ENCODE results near the gene FMN1. TPM values are rescaled to one million over a fixed set of nuclear protein-coding genes. Genes with fewer than 3 reads are reported as not detected.

The FMN1 gene
- polyA plus RNA-seq, 1 donor from 2014 or later: 0.40 TPM

DNA sequence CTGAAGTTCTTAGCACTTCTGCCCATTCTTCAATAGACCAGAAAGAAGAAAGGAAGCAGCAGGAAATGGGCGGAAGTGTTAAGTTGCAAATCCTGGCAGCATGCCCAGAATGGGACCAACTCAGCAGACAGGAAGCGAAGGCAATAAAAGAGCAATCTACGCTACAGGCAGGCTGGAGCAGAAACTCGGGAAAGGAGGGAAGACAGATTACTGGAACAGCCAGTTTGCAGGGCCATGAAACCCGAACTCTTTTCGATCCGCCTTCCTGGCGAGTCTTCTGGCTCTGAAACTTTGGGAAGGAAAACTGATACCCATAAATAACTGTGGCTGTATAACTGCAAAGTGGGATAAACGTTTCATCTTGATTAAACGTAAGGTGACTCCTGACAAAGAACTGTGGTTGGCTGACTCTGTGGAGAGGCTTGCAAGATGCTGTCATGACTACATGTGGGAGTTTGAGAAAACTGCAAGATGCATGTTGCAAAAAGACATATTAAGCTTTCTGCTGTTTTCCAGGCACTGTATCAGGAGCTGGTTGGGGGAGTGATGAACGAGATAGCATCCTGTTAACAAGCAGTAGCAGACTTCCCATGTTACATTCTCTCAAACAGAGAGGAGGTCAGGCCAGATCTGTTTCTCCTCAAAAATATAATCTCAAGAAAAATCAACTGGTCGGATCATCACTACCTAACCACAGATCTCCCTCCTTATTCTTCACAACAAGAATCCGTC lies 67.8 kb downstream of the FMN1 start:
- H3K9ac ChIP-seq (ENCODE audit: low read length): no peak overlapping the region
- no peaks in the 10 kb centered on the region for H3K9me2 ChIP-seq (ENCODE audit: insufficient read depth, low read length)
- no peaks in the 10 kb centered on the region for H3K36me3 ChIP-seq (ENCODE audit: insufficient read depth, low read length)
- no peak overlapping the region for H3K4me3 ChIP-seq (ENCODE audit: low read length)
- H4K20me1 ChIP-seq (ENCODE audit: insufficient read depth): no peaks in the 10 kb centered on the region
- H3K27me3 ChIP-seq (ENCODE audit: insufficient read depth, low read depth, low read length): no peaks in the 10 kb centered on the region
- no peaks in the 10 kb centered on the region for H3K9me3 ChIP-seq (ENCODE audit: low read length)
- TF ChIP-seq SMC3 (conservative IDR thresholded peaks at IDR 0.05; ENCODE audit: poor library complexity) (no peak), EP300 (conservative IDR thresholded peaks at IDR 0.05; ENCODE audit: poor library complexity, severe bottlenecking) (no peak), MXI1 (conservative IDR thresholded peaks at IDR 0.05; ENCODE audit: poor library complexity, severe bottlenecking) (no peak), EZH2 (IDR thresholded peaks at IDR 0.05; ENCODE audit: borderline replicate concordance, insufficient read depth, low read length, poor library complexity, severe bottlenecking) (no peak), POLR2AphosphoS5 (IDR thresholded peaks at IDR 0.05) (no peak), RAD21 (conservative IDR thresholded peaks at IDR 0.05) (no peak), TAF1 (IDR thresholded peaks at IDR 0.05; ENCODE audit: low read depth) (no peak), CTCF (IDR thresholded peaks at IDR 0.05; ENCODE audit: poor library complexity, severe bottlenecking) (no peak)
- TF ChIP-seq, protein P1, sequence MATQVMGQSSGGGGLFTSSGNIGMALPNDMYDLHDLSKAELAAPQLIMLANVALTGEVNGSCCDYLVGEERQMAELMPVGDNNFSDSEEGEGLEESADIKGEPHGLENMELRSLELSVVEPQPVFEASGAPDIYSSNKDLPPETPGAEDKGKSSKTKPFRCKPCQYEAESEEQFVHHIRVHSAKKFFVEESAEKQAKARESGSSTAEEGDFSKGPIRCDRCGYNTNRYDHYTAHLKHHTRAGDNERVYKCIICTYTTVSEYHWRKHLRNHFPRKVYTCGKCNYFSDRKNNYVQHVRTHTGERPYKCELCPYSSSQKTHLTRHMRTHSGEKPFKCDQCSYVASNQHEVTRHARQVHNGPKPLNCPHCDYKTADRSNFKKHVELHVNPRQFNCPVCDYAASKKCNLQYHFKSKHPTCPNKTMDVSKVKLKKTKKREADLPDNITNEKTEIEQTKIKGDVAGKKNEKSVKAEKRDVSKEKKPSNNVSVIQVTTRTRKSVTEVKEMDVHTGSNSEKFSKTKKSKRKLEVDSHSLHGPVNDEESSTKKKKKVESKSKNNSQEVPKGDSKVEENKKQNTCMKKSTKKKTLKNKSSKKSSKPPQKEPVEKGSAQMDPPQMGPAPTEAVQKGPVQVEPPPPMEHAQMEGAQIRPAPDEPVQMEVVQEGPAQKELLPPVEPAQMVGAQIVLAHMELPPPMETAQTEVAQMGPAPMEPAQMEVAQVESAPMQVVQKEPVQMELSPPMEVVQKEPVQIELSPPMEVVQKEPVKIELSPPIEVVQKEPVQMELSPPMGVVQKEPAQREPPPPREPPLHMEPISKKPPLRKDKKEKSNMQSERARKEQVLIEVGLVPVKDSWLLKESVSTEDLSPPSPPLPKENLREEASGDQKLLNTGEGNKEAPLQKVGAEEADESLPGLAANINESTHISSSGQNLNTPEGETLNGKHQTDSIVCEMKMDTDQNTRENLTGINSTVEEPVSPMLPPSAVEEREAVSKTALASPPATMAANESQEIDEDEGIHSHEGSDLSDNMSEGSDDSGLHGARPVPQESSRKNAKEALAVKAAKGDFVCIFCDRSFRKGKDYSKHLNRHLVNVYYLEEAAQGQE (IDR thresholded peaks at IDR 0.05; ENCODE audit: borderline replicate concordance): no peak
- no peak overlapping the region for H2AFZ ChIP-seq (ENCODE audit: low read depth, low read length)
- no peaks in the 10 kb centered on the region for H3K79me2 ChIP-seq (replicated peaks; ENCODE audit: insufficient read depth, low read length)
- no peak overlapping the region for H3K4me2 ChIP-seq (ENCODE audit: low read length)
- H3F3A ChIP-seq (ENCODE audit: insufficient read depth, low read length, poor library complexity, severe bottlenecking): no peaks in the 10 kb centered on the region
- no peak overlapping the region for H3K27ac ChIP-seq (ENCODE audit: low read length)

GRCh38 chr15:33125894-33126537 lies 68.5 kb downstream of the FMN1 start:
- Histone ChIP-seq H4K20me1 (ENCODE audit: insufficient read depth) (no peaks in the 10 kb centered on the region), H3K79me2 (replicated peaks; ENCODE audit: insufficient read depth, low read length) (no peaks in the 10 kb centered on the region), H3K9me2 (ENCODE audit: insufficient read depth, low read length) (no peaks in the 10 kb centered on the region), H3K4me3 (ENCODE audit: low read length) (no peak overlapping the region), H3K27ac (ENCODE audit: low read length) (no peak overlapping the region), H3K4me2 (ENCODE audit: low read length) (no peak overlapping the region), H3K9ac (ENCODE audit: low read length) (no peak overlapping the region), H3F3A (ENCODE audit: insufficient read depth, low read length, poor library complexity, severe bottlenecking) (no peaks in the 10 kb centered on the region), H3K27me3 (ENCODE audit: insufficient read depth, low read depth, low read length) (no peaks in the 10 kb centered on the region), H3K9me3 (ENCODE audit: low read length) (no peaks in the 10 kb centered on the region), H2AFZ (ENCODE audit: low read depth, low read length) (no peak overlapping the region), H3K36me3 (ENCODE audit: insufficient read depth, low read length) (no peaks in the 10 kb centered on the region)
- TF ChIP-seq RAD21 (conservative IDR thresholded peaks at IDR 0.05): no peak
- TF ChIP-seq TAF1 (IDR thresholded peaks at IDR 0.05; ENCODE audit: low read depth): no peak
- TF ChIP-seq SMC3 (conservative IDR thresholded peaks at IDR 0.05; ENCODE audit: poor library complexity): no peak
- TF ChIP-seq EZH2 (IDR thresholded peaks at IDR 0.05; ENCODE audit: borderline replicate concordance, insufficient read depth, low read length, poor library complexity, severe bottlenecking): no peak
- TF ChIP-seq EP300 (conservative IDR thresholded peaks at IDR 0.05; ENCODE audit: poor library complexity, severe bottlenecking): no peak
- no peak for TF ChIP-seq POLR2AphosphoS5 (IDR thresholded peaks at IDR 0.05)
- TF ChIP-seq, protein P1 (IDR thresholded peaks at IDR 0.05; ENCODE audit: borderline replicate concordance): no peak
- no peak for TF ChIP-seq CTCF (IDR thresholded peaks at IDR 0.05; ENCODE audit: poor library complexity, severe bottlenecking)
- no peak for TF ChIP-seq MXI1 (conservative IDR thresholded peaks at IDR 0.05; ENCODE audit: poor library complexity, severe bottlenecking)
